ENCODE measurements around the gene C9orf152.
"Not testable (repeated sequence)": the region's sequence is repeated elsewhere in the genome, so short reads cannot be mapped to it uniquely, and the experiment has no call there.

C9orf152 gene

DNA sequence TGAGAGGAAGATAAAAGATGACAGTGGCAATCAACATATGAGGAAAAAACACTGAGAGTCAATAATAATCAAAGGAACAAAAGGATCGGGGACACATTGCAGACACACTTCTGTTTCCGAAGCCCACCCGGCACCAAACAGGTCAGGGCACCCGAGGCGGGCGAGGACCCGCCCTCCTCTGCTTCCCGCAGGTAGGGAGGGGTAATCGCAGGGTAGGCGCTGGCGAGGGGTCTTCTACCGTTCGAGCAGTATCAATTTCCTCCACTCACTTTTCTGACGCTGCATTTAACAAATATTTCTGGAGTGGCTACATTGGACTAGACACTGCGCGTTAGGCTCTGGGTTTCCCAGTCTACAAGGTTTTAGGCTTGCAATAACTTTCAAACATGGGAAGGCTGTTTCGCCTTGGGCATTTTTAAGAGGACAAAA is 47.1 kb upstream of the C9orf152 start:
- Histone ChIP-seq H3K27ac (peak overlapping the region; percentile 82 to 93), H3K36me3 (peaks cover 0 to 5% (median 1%) of the 10 kb centered on the region in 3 donors), H3K27me3 (no peaks in the 10 kb centered on the region), H3K4me3 (peak overlapping the region; percentile 82 to 95), H3K4me1 (peaks cover 0 to 27% (median 14%) of the 10 kb centered on the region in 4 donors), H3K9me3 (no peaks in the 10 kb centered on the region)
- intact Hi-C loops (cut with DNase I; ENCODE audit: low total_unique reads): no loop called here
- no peak for DNase-seq
- TF ChIP-seq, protein P1, sequence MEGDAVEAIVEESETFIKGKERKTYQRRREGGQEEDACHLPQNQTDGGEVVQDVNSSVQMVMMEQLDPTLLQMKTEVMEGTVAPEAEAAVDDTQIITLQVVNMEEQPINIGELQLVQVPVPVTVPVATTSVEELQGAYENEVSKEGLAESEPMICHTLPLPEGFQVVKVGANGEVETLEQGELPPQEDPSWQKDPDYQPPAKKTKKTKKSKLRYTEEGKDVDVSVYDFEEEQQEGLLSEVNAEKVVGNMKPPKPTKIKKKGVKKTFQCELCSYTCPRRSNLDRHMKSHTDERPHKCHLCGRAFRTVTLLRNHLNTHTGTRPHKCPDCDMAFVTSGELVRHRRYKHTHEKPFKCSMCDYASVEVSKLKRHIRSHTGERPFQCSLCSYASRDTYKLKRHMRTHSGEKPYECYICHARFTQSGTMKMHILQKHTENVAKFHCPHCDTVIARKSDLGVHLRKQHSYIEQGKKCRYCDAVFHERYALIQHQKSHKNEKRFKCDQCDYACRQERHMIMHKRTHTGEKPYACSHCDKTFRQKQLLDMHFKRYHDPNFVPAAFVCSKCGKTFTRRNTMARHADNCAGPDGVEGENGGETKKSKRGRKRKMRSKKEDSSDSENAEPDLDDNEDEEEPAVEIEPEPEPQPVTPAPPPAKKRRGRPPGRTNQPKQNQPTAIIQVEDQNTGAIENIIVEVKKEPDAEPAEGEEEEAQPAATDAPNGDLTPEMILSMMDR (IDR thresholded peaks at IDR 0.05): no peak

DNA sequence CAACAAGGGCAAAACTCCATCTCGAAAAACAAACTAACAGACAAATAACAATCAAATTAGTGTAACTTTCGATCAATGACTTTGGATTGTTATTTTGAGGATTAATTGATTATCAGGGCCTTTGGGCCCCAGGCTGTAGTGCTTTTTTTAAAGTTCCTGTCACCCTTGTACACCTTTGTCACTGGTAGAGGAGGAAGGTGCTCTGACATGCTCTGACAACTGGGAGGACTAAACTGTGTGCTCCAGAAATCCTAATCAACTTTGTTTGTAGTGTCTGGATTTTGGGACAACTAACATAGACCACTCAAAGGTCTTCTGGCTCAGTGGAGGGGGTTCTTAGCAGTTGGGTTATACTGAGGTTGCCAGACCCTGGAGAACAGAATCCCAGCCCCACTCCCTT is 46.5 kb upstream of the C9orf152 start:
- Histone ChIP-seq H3K27ac (peak overlapping the region in 1 of 2 donors; percentile 93), H3K4me3 (peak overlapping the region; percentile 82 to 95), H3K27me3 (no peaks in the 10 kb centered on the region), H3K9me3 (no peaks in the 10 kb centered on the region), H3K4me1 (peaks cover 0 to 27% (median 14%) of the 10 kb centered on the region in 4 donors), H3K36me3 (peaks cover 3 to 11% (median 7%) of the 10 kb centered on the region in 3 donors)
- intact Hi-C loops (cut with DNase I; ENCODE audit: low total_unique reads): no loop called here
- TF ChIP-seq, protein P1 (IDR thresholded peaks at IDR 0.05): no peak
- no peak for DNase-seq

DNA sequence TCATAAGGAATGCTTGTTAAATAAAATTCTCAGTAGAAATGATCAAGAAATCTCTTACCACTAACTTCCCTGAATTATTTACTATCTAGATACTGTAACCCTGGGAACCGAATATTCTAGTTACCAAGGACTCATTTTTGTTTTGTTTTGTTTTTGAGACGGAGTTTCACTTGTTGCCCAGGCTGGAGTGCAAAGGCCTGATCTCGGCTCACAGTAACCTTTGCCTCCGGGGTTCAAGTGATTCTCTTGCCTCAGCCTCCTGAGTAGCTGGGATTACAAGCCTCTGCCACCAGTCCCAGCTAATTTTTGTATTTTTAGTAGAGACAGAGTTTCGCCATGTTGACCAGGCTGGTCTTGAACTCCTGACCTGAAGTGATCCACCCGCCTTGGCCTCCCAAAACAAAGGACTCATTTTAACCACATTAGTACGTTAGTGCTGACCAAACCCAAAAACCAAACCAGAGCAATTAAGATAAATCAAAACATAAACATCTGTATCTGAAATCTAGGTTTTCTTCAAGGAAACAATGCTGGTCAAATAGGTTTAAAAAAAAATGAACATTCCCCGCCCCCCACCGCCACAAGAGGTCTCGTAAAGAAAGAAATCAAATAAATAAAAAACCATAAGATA is 44.7 kb upstream of the C9orf152 start:
- Histone ChIP-seq H3K27ac (no peak overlapping the region), H3K4me1 (peaks cover 0 to 23% (median 14%) of the 10 kb centered on the region in 4 donors), H3K36me3 (peaks cover 14 to 23% (median 19%) of the 10 kb centered on the region in 3 donors), H3K27me3 (no peaks in the 10 kb centered on the region), H3K9me3 (no peaks in the 10 kb centered on the region), H3K4me3 (no peak overlapping the region)
- intact Hi-C loops (cut with DNase I; ENCODE audit: low total_unique reads): no loop called here
- DNase-seq: no peak
- TF ChIP-seq, protein P1 (IDR thresholded peaks at IDR 0.05): no peak

DNA sequence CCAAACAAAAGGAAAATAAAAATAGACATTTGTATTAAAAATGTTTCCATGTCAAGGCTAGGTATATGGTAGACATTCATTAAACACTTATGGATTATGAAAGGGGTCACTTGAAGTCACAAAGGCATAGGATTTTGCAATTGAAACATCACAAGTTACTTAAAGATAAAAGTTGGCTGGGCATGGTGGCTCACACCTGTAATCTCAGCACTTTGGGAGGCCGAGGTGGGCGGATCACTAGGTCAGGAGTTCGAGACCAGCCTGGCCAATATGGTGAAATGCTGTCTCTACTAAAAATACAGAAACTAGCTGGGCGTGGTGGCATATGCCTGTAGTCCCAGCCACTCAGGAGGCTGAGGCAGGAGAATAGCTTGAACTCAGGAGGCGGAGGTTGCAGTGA is 43.8 kb upstream of the C9orf152 start:
- Histone ChIP-seq H3K4me1 (peaks cover 0 to 16% (median 11%) of the 10 kb centered on the region in 4 donors), H3K36me3 (peaks cover 22 to 31% (median 27%) of the 10 kb centered on the region in 3 donors)
- DNase-seq; H3K9me3 ChIP-seq; intact Hi-C loops (cut with DNase I; ENCODE audit: low total_unique reads); H3K27ac ChIP-seq; H3K27me3 ChIP-seq; H3K4me3 ChIP-seq: not testable (repeated sequence)

DNA sequence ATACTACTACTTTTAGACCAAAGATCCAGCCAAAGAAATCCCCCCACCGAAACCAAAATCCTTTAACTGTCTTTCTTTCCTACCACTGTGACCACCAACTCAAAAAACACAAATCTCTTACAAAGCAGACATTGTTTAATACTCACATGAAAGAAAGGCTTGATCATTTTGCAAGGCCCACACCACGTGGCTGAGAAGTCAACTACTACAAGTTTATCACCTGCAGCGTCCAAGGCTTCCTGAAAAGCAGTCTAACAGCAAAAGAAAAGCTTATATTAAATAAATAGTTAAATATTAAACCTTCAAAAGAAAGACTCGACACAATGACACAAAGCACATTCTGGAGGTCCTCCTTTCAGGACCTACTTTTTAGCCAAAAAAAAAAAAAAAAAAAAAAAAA is 43.3 kb upstream of the C9orf152 start:
- Histone ChIP-seq H3K4me3 (no peak overlapping the region), H3K27me3 (no peaks in the 10 kb centered on the region), H3K9me3 (no peaks in the 10 kb centered on the region), H3K36me3 (peaks cover 27 to 37% (median 33%) of the 10 kb centered on the region in 3 donors), H3K4me1 (peaks cover 0 to 16% (median 11%) of the 10 kb centered on the region in 4 donors), H3K27ac (no peak overlapping the region)
- intact Hi-C loops (cut with DNase I; ENCODE audit: low total_unique reads): no loop called here
- TF ChIP-seq, protein P1 (IDR thresholded peaks at IDR 0.05): no peak
- DNase-seq: no peak

DNA sequence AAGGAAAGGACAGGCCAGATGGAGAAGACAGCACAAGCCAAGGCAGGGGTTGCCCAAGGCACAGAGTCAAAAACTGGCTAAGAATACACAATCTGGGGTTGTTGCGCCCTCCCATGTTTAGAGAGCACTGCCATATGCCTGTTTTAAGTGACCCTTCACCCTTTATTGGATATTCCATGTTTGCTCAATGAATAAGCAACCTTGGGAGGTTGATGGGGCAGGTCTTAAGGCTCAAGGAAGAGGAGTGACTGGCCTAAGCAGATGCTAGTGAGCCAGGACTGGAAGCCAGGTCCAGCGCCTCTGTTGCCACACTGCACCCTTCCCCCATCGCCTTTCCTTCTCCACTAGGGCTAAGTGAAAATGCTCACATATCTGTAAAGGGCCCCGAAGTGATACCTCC is 41.6 kb upstream of the C9orf152 start:
- H3K4me1 ChIP-seq: peaks cover 0 to 10% (median 8%) of the 10 kb centered on the region in 4 donors
- no peak overlapping the region for H3K4me3 ChIP-seq
- no peak overlapping the region for H3K27ac ChIP-seq
- TF ChIP-seq, protein P1 (IDR thresholded peaks at IDR 0.05): no peak
- intact Hi-C loops (cut with DNase I; ENCODE audit: low total_unique reads): no loop called here
- H3K9me3 ChIP-seq: no peaks in the 10 kb centered on the region
- H3K36me3 ChIP-seq: peaks cover 33 to 46% (median 34%) of the 10 kb centered on the region in 3 donors
- H3K27me3 ChIP-seq: no peaks in the 10 kb centered on the region
- DNase-seq: no peak
